ENCODE measurements around the gene PABPC1L.
A peak's percentile ranks its signal among the peaks of the same experiment; 100 is the strongest.

GRCh38 chr20:44911264-44911921 is 1.5 kb downstream of the PABPC1L start:
- TF ChIP-seq EZH2 (IDR thresholded peaks at IDR 0.05) (no peak), CTCF (IDR thresholded peaks at IDR 0.05 in 2 of 3, conservative IDR thresholded peaks at IDR 0.05 in 1 of 3; ENCODE audit: borderline replicate concordance in 1 of 3, insufficient read depth in 1 of 3, low read depth in 2 of 3, low read length in 2 of 3) (peak; percentile 45 to 69 (median 67); a peak in 5 of 6 replicates), EGR1 (IDR thresholded peaks at IDR 0.05; ENCODE audit: low read depth) (peak; percentile 77), REST (IDR thresholded peaks at IDR 0.05; ENCODE audit: low read depth) (no peak)

All from HCT116 (cell line).